GM23338 (cell line): Measurements from ENCODE around the gene RARRES2. TPM values are rescaled to one million over a fixed set of nuclear protein-coding genes. Genes with fewer than 3 reads are reported as not detected.
A peak's percentile ranks its signal among the peaks of the same experiment; 100 is the strongest.

ENCODE experiments used
- ATAC-seq: fragments of 200-7000 bp; cut with Tn5 transposase; 3 replicates; pipeline ENCODE4 v1.9.1; 2020
- DNase-seq: peaks from one replicate; pipeline ENCODE4 v3.0.0-alpha.2; 2015; ENCODE audit warnings: low spot score
- H2AFZ ChIP-seq: fragments of 200-600 bp; sonication (generic); 2 replicates; pipeline ENCODE4 v1.8.0; 2016; ENCODE audit warnings: antibody characterized with exemption, mild to moderate bottlenecking, moderate library complexity
- H3F3A ChIP-seq: fragments of 200-600 bp; sonication (generic); replicated peaks from 2 replicates; pipeline ENCODE4 v1.8.0; 2017; ENCODE audit warnings: antibody characterized with exemption, mixed run types, low read depth
- H3K27ac ChIP-seq: fragments of 200-600 bp; sonication (generic); 2 replicates; pipeline ENCODE4 v1.6.1; 2016; ENCODE audit warnings: low read depth
- H3K27me3 ChIP-seq: fragments of 200-600 bp; sonication (generic); 2 replicates; pipeline ENCODE4 v1.8.0; 2016; ENCODE audit warnings: mild to moderate bottlenecking, mixed run types, moderate library complexity; ENCODE audit not compliant: insufficient read depth
- H3K36me3 ChIP-seq: fragments of 200-600 bp; sonication (generic); 2 replicates; pipeline ENCODE4 v1.8.0; 2016; ENCODE audit warnings: mild to moderate bottlenecking; ENCODE audit not compliant: insufficient read depth
- H3K4me1 ChIP-seq: fragments of 200-600 bp; sonication (generic); 2 replicates; pipeline ENCODE4 v1.8.0; 2016; ENCODE audit warnings: mild to moderate bottlenecking, moderate library complexity; ENCODE audit not compliant: insufficient read depth
- H3K4me2 ChIP-seq: fragments of 200-600 bp; sonication (generic); 2 replicates; pipeline ENCODE4 v1.7.1; 2017; ENCODE audit warnings: mixed run types
- H3K4me3 ChIP-seq: fragments of 200-600 bp; sonication (generic); 2 replicates; pipeline ENCODE4 v1.6.1; 2016; ENCODE audit warnings: mixed run types
- H3K79me2 ChIP-seq: fragments of 200-600 bp; sonication (generic); replicated peaks from 2 replicates; pipeline ENCODE4 v1.8.0; 2017; ENCODE audit warnings: mild to moderate bottlenecking; ENCODE audit not compliant: insufficient read depth
- H3K9me2 ChIP-seq: fragments of 200-600 bp; sonication (generic); 2 replicates; pipeline ENCODE4 v1.8.0; 2017; ENCODE audit not compliant: insufficient read depth
- H4K20me1 ChIP-seq: fragments of 200-600 bp; sonication (generic); replicated peaks from 2 replicates; pipeline ENCODE4 v1.8.0; 2017; ENCODE audit warnings: mild to moderate bottlenecking; ENCODE audit not compliant: insufficient read depth
- H3K27ac Mint-ChIP-seq: 2 replicates; pipeline ENCODE4 v1.8.0; 2020; ENCODE audit warnings: inconsistent platforms, mild to moderate bottlenecking, moderate library complexity, mixed read lengths
- H3K27me3 Mint-ChIP-seq: 3 replicates; pipeline ENCODE4 v1.8.0; 2022; ENCODE audit warnings: low read depth, mild to moderate bottlenecking, moderate library complexity, mixed read lengths, inconsistent platforms; ENCODE audit not compliant: insufficient read depth, poor library complexity
- H3K36me3 Mint-ChIP-seq: 3 replicates; pipeline ENCODE4 v1.8.0; 2021; ENCODE audit warnings: low read depth, mild to moderate bottlenecking, inconsistent platforms, moderate library complexity, mixed read lengths
- H3K4me1 Mint-ChIP-seq: 3 replicates; pipeline ENCODE4 v1.8.0; 2020; ENCODE audit warnings: mild to moderate bottlenecking, inconsistent platforms, mixed read lengths
- H3K4me3 Mint-ChIP-seq: 3 replicates; pipeline ENCODE4 v1.8.0; 2021; ENCODE audit warnings: moderate library complexity, mild to moderate bottlenecking, inconsistent platforms, mixed read lengths
- H3K9me3 Mint-ChIP-seq: 3 replicates; pipeline ENCODE4 v1.8.0; 2020; ENCODE audit warnings: moderate library complexity, mild to moderate bottlenecking, inconsistent platforms, mixed read lengths
- EZH2phosphoT487 ChIP-seq: fragments of 200-600 bp; sonication (generic); IDR thresholded peaks from one replicate; pipeline ENCODE4 v1.8.1; 2018; ENCODE audit warnings: antibody characterized with exemption; ENCODE audit not compliant: unreplicated experiment
- ZNF331 ChIP-seq: fragments of 250-450 bp; sonication (Bioruptor Pico); IDR thresholded peaks from 2 replicates; pipeline ENCODE4 v1.5.0; 2020; ENCODE audit warnings: low read depth, mild to moderate bottlenecking, moderate library complexity
- polyA plus RNA-seq: library from polyadenylated mRNA; unstranded; fragments of >200 nt; fragmentation: Nextera tagmentation; extraction: Ambion mirVana; gene quantifications from 2 replicates; pipeline ENCODE4 v1.2.1, GENCODE V29; 2016
- total RNA-seq: library from RNA; depleted of rRNA; stranded (reverse); fragments of >200 nt; shearing (Covaris generic); gene quantifications from 2 replicates; pipeline ENCODE4 v1.2.3, GENCODE V29; 2014
- TF ChIP-seq, protein P1 (sequence below): fragments of 250-450 bp; sonication (Bioruptor Pico); IDR thresholded peaks from 2 replicates; pipeline ENCODE4 v1.5.0; 2020; ENCODE audit warnings: mild to moderate bottlenecking, moderate library complexity
- TF ChIP-seq, protein P2 (sequence below): IDR thresholded peaks from 2 replicates; pipeline ENCODE4 v1.6.1; 2016; ENCODE audit warnings: antibody characterized with exemption

RARRES2 gene
- total and polyA plus RNA-seq, 2 experiments from 2014 or later, result 169 to 314 TPM

DNA sequence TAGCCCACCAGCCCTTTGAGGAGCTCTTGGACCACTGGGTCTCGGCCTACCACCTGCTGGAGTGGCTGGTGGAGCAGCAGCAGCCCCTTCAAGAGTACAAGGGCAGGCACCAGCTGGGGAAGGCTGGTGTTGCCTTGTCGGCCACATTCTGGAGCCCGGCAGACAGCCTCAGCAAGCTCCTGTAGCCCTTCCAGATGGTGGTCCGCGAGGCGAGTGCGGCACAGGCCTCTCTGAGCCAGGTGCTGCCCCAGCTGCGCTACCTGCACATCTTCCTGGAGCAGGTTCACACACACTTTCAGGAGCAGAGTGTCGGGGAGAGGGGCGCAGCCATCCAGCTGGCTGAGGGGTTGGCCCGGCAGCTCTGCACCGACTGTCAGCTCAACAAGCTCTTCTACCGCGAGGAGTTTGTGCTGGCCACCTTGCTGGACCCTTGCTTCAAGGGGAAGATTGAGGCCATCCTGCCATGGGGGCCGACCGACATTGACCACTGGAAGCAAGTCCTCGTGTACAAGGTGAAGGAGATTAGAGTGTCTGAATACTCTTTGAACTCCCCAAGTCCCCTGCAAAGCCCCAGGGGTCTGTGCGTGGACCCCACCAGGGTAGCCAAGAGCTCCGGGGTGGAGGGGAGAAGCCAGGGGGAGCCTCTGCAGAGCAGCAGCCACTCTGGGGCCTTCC is 11.1 kb downstream of the RARRES2 start (continued):
- TF ChIP-seq, protein P1, sequence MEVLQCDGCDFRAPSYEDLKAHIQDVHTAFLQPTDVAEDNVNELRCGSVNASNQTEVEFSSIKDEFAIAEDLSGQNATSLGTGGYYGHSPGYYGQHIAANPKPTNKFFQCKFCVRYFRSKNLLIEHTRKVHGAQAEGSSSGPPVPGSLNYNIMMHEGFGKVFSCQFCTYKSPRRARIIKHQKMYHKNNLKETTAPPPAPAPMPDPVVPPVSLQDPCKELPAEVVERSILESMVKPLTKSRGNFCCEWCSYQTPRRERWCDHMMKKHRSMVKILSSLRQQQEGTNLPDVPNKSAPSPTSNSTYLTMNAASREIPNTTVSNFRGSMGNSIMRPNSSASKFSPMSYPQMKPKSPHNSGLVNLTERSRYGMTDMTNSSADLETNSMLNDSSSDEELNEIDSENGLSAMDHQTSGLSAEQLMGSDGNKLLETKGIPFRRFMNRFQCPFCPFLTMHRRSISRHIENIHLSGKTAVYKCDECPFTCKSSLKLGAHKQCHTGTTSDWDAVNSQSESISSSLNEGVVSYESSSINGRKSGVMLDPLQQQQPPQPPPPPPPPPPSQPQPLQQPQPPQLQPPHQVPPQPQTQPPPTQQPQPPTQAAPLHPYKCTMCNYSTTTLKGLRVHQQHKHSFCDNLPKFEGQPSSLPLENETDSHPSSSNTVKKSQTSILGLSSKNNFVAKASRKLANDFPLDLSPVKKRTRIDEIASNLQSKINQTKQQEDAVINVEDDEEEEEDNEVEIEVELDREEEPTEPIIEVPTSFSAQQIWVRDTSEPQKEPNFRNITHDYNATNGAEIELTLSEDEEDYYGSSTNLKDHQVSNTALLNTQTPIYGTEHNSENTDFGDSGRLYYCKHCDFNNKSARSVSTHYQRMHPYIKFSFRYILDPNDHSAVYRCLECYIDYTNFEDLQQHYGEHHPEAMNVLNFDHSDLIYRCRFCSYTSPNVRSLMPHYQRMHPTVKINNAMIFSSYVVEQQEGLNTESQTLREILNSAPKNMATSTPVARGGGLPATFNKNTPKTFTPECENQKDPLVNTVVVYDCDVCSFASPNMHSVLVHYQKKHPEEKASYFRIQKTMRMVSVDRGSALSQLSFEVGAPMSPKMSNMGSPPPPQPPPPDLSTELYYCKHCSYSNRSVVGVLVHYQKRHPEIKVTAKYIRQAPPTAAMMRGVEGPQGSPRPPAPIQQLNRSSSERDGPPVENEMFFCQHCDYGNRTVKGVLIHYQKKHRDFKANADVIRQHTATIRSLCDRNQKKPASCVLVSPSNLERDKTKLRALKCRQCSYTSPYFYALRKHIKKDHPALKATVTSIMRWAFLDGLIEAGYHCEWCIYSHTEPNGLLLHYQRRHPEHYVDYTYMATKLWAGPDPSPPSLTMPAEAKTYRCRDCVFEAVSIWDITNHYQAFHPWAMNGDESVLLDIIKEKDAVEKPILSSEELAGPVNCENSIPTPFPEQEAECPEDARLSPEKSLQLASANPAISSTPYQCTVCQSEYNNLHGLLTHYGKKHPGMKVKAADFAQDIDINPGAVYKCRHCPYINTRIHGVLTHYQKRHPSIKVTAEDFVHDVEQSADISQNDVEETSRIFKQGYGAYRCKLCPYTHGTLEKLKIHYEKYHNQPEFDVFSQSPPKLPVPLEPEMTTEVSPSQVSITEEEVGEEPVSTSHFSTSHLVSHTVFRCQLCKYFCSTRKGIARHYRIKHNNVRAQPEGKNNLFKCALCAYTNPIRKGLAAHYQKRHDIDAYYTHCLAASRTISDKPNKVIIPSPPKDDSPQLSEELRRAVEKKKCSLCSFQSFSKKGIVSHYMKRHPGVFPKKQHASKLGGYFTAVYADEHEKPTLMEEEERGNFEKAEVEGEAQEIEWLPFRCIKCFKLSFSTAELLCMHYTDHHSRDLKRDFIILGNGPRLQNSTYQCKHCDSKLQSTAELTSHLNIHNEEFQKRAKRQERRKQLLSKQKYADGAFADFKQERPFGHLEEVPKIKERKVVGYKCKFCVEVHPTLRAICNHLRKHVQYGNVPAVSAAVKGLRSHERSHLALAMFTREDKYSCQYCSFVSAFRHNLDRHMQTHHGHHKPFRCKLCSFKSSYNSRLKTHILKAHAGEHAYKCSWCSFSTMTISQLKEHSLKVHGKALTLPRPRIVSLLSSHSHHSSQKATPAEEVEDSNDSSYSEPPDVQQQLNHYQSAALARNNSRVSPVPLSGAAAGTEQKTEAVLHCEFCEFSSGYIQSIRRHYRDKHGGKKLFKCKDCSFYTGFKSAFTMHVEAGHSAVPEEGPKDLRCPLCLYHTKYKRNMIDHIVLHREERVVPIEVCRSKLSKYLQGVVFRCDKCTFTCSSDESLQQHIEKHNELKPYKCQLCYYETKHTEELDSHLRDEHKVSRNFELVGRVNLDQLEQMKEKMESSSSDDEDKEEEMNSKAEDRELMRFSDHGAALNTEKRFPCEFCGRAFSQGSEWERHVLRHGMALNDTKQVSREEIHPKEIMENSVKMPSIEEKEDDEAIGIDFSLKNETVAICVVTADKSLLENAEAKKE (CRISPR knock-in tag), result no peak
- TF ChIP-seq ZNF331 (CRISPR knock-in tag) (no peak), EZH2phosphoT487 (no peak)

DNA sequence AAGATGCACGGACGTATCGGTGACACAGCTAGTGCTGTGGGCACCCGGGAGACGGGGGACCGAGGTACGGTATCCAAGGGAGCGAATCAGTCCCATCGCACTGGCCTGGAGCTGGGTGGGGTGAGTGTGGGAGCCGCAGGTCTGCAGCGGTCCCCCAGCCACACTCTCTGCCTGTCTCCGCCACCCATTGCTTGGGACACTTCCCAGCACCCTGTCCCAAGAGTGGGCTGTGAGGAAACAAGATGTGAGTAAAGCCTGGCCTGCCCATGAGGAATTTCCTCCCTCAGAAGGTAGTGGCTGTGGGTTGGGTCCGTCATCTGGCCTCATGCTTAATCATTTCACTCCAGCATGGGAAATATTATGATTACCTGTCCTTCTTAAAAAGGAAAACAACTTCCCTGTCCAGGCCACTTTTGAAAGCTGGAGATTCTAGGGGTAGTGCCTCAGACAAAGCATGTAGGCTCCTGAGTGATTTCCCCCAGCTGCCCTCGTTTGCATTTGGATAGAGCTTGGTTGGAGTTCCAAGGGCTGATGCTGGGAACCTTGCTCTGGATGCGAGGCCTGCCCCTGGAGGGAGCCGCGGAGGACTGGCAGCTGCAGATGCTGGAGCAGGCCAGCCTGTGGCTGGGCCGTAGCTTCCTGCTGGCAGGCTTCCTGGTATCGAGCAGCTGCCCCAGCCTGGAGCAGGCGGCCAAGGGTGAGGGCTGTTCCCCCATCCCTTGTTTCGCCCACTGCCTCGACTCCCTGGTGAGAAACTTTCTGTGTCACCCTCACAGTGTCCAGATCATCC is 11.9 kb downstream of the RARRES2 start:
- H3F3A ChIP-seq, result peaks cover 22% of the 10 kb centered on the region
- H3K79me2 ChIP-seq, result peaks cover 44% of the 10 kb centered on the region
- H4K20me1 ChIP-seq, result no peaks in the 10 kb centered on the region
- no peaks in the 10 kb centered on the region for H3K27me3 ChIP-seq
- H3K4me3 ChIP-seq, result peak overlapping the region; percentile 28; the same call in 1 of the 2 replicates
- peak overlapping the region; percentile 95 for H3K27ac ChIP-seq
- H2AFZ ChIP-seq, result no peak overlapping the region
- H3K4me1 ChIP-seq, result peaks cover 35% of the 10 kb centered on the region
- peak; percentile 93 for DNase-seq
- peak; percentile 97 for ATAC-seq
- H3K27me3 Mint-ChIP-seq, result peaks cover 18% of the 10 kb centered on the region
- H3K4me1 Mint-ChIP-seq, result peaks cover 45% of the 10 kb centered on the region
- H3K4me3 Mint-ChIP-seq, result peak overlapping the region; percentile 11; the same call in 1 of the 3 replicates
- H3K27ac Mint-ChIP-seq, result peak overlapping the region; percentile 93
- H3K9me3 Mint-ChIP-seq, result no peaks in the 10 kb centered on the region; the same call in 2 of the 3 replicates
- peaks cover 32% of the 10 kb centered on the region for H3K36me3 ChIP-seq
- H3K9me2 ChIP-seq, result no peaks in the 10 kb centered on the region
- H3K36me3 Mint-ChIP-seq, result peaks cover 58% of the 10 kb centered on the region
- peak overlapping the region; percentile 58; the same call in 1 of the 2 replicates for H3K4me2 ChIP-seq
- TF ChIP-seq, protein P2, sequence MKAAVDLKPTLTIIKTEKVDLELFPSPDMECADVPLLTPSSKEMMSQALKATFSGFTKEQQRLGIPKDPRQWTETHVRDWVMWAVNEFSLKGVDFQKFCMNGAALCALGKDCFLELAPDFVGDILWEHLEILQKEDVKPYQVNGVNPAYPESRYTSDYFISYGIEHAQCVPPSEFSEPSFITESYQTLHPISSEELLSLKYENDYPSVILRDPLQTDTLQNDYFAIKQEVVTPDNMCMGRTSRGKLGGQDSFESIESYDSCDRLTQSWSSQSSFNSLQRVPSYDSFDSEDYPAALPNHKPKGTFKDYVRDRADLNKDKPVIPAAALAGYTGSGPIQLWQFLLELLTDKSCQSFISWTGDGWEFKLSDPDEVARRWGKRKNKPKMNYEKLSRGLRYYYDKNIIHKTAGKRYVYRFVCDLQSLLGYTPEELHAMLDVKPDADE, result no peak
- TF ChIP-seq, protein P1 (CRISPR knock-in tag), result peak; percentile 89
